Fibroblast of skin of abdomen (primary cell): Measurements from ENCODE around the gene MYRIP.
A peak's percentile ranks its signal among the peaks of the same experiment; 100 is the strongest.
"Not testable (repeated sequence)": the region's sequence is repeated elsewhere in the genome, so short reads cannot be mapped to it uniquely, and the experiment has no call there.

Experiments used
- DNase-seq: peaks from one replicate; pipeline ENCODE4 v3.0.0-alpha.2; 2013

Gene MYRIP

GRCh38 chr3:39972508-39972907 lies 163.1 kb downstream of the MYRIP start:
- DNase-seq: no peak

- no peak for DNase-seq
These were observed 167.8 kb downstream of the MYRIP start for GRCh38 chr3:39977058-39977794.

- no peak for DNase-seq
These were observed 168.9 kb downstream of the MYRIP start for GRCh38 chr3:39978308-39978707.

GRCh38 chr3:39980058-39980457 lies 170.6 kb downstream of the MYRIP start:
- DNase-seq: no peak

GRCh38 chr3:39980781-39981180 lies 171.4 kb downstream of the MYRIP start:
- no peak for DNase-seq

- DNase-seq: peak; percentile 15
These were observed 172.3 kb downstream of the MYRIP start for GRCh38 chr3:39981547-39982184.

- no peak for DNase-seq
These were observed 173.4 kb downstream of the MYRIP start for GRCh38 chr3:39982665-39983357.

- no peak for DNase-seq
These were observed 180.3 kb downstream of the MYRIP start for GRCh38 chr3:39989746-39990145.

GRCh38 chr3:39990532-39990931 lies 181.1 kb downstream of the MYRIP start:
- DNase-seq: peak; percentile 21

GRCh38 chr3:40008796-40009195 lies 199.4 kb downstream of the MYRIP start:
- DNase-seq: no peak

GRCh38 chr3:40009991-40010390 lies 200.6 kb downstream of the MYRIP start:
- no peak for DNase-seq

GRCh38 chr3:40012381-40012780 lies 203.0 kb downstream of the MYRIP start:
- no peak for DNase-seq

- DNase-seq: no peak
These were observed 207.0 kb downstream of the MYRIP start for GRCh38 chr3:40016391-40016790.

- DNase-seq: no peak
These were observed 209.0 kb downstream of the MYRIP start for GRCh38 chr3:40018369-40018768.

GRCh38 chr3:40019376-40019775 lies 210.0 kb downstream of the MYRIP start:
- DNase-seq: no peak

- DNase-seq: peak; percentile 28
These were observed 211.3 kb downstream of the MYRIP start for GRCh38 chr3:40020689-40021088.

- no peak for DNase-seq
These were observed 211.9 kb downstream of the MYRIP start for GRCh38 chr3:40021338-40021737.

- DNase-seq: no peak
These were observed 213.0 kb downstream of the MYRIP start for GRCh38 chr3:40022297-40022827.

GRCh38 chr3:40024526-40024925 lies 215.1 kb downstream of the MYRIP start:
- DNase-seq: no peak

GRCh38 chr3:40025892-40026291 lies 216.5 kb downstream of the MYRIP start:
- not testable (repeated sequence) for DNase-seq

- DNase-seq: peak; percentile 93
These were observed 225.8 kb downstream of the MYRIP start for GRCh38 chr3:40035177-40035576.

GRCh38 chr3:40037582-40037981 lies 228.2 kb downstream of the MYRIP start:
- DNase-seq: no peak

GRCh38 chr3:40042752-40043443 lies 233.5 kb downstream of the MYRIP start:
- peak; percentile 64 for DNase-seq
